Endothelial cell of umbilical vein (primary cell): ENCODE data around the gene NR6A1. TPM values are rescaled to one million over a fixed set of nuclear protein-coding genes. Genes with fewer than 3 reads are reported as not detected.
"Not testable (repeated sequence)": the region's sequence is repeated elsewhere in the genome, so short reads cannot be mapped to it uniquely, and the experiment has no call there.

Experiments
- BruUV-seq: library from RNA; stranded (reverse); fragments of 400-500 nt; replicated peaks from 2 replicates; lab custom pipeline; 2021; lab: Mats Ljungman, UMichigan
- CTCF ChIA-PET: fragments of 300-600, 350-600 bp; sonication (Branson Sonifier 250); formaldehyde crosslinking; loops from one replicate; lab custom pipeline; 2021; ENCODE audit warnings: antibody characterized with exemption, inconsistent platforms; lab: Charles Lee
- POLR2A ChIA-PET: fragments of 300-600, 350-600 bp; sonication (Branson Sonifier 250); formaldehyde crosslinking; loops from one replicate; lab custom pipeline; 2021; ENCODE audit warnings: antibody characterized with exemption, inconsistent platforms; lab: Charles Lee
- DNase-seq: peaks from one replicate; pipeline ENCODE4 v3.0.0-alpha.2; 2011; ENCODE audit warnings: low read depth, low spot score
- FAIRE-seq: peaks from 2 replicates; lab custom pipeline; 2011; peaks lifted over from hg19 to GRCh38; lab: Jason Lieb, UNC
- H2AFZ ChIP-seq: 2 replicates; pipeline ENCODE4 v1.6.0; 2012; ENCODE audit warnings: low read depth, low read length, control low read depth, inconsistent platforms
- H3K27ac ChIP-seq: 2 replicates; pipeline ENCODE4 v1.5.1; 2011; ENCODE audit warnings: low read depth, mild to moderate bottlenecking, control low read depth, low read length, moderate library complexity; ENCODE audit not compliant: insufficient read depth
- H3K27me3 ChIP-seq, 2 experiments: 2 replicates each; pipeline versions ENCODE4 v1.6.0 to v1.6.1; 2011; ENCODE audit warnings: low read length in 2 of 2, mixed read lengths in 1 of 2; ENCODE audit not compliant: control insufficient read depth in 2 of 2, insufficient read depth in 2 of 2
- H3K36me3 ChIP-seq, 2 experiments: 2 replicates in 1 of 2; 3 replicates in 1 of 2; pipeline ENCODE4 v1.5.1; 2011; ENCODE audit warnings: low read length in 2 of 2, mild to moderate bottlenecking in 1 of 2, moderate library complexity in 1 of 2; ENCODE audit not compliant: control insufficient read depth in 2 of 2, insufficient read depth in 2 of 2; ENCODE audit errors: extremely low read depth in 1 of 2
- H3K4me1 ChIP-seq: 3 replicates; pipeline ENCODE4 v1.5.1; 2011; ENCODE audit warnings: mild to moderate bottlenecking, low read length; ENCODE audit not compliant: control insufficient read depth, insufficient read depth; ENCODE audit errors: extremely low read depth
- H3K4me2 ChIP-seq: 2 replicates; pipeline ENCODE4 v1.6.1; 2011; ENCODE audit warnings: low read length, control low read depth, mixed read lengths; ENCODE audit not compliant: insufficient read depth
- H3K4me3 ChIP-seq, 3 experiments: fragments of 200-600 bp in 1 of 3; sonication (generic), shearing (Covaris generic) in 1 of 3; replicated peaks in 1 of 3; 2 replicates each; pipeline ENCODE4 v1.5.1; 2011 to 2016; ENCODE audit warnings: control low read depth in 3 of 3, low read length in 3 of 3, mild to moderate bottlenecking in 2 of 3, inconsistent platforms in 1 of 3, low read depth in 1 of 3, moderate library complexity in 1 of 3; ENCODE audit not compliant: insufficient read depth in 1 of 3
- H3K79me2 ChIP-seq: 2 replicates; pipeline ENCODE4 v1.6.0; 2012; ENCODE audit warnings: low read length, inconsistent platforms; ENCODE audit not compliant: control insufficient read depth, insufficient read depth
- H3K9ac ChIP-seq: replicated peaks from 2 replicates; pipeline ENCODE3; 2011; ENCODE audit warnings: low read length, control low read depth; ENCODE audit not compliant: insufficient read depth; ENCODE audit errors: extremely low read depth
- H3K9me1 ChIP-seq: replicated peaks from 3 replicates; pipeline ENCODE4 v1.6.0; 2011; ENCODE audit warnings: mild to moderate bottlenecking, low read length; ENCODE audit not compliant: control insufficient read depth, insufficient read depth; ENCODE audit errors: extremely low read depth
- H3K9me3 ChIP-seq: replicated peaks from 2 replicates; pipeline ENCODE4 v1.5.1; 2012; ENCODE audit warnings: low read length, inconsistent platforms; ENCODE audit not compliant: control insufficient read depth, insufficient read depth
- H4K20me1 ChIP-seq: replicated peaks from 2 replicates; pipeline ENCODE3; 2011; ENCODE audit warnings: mild to moderate bottlenecking, low read length; ENCODE audit not compliant: control insufficient read depth, insufficient read depth; ENCODE audit errors: extremely low read depth
- MYC ChIP-seq: IDR thresholded peaks from one replicate; pipeline ENCODE4 v1.6.1; 2011; ENCODE audit warnings: mild to moderate bottlenecking, low read depth, low read length
- dilution Hi-C: fragments of 300-500 bp; cut with MboI; formaldehyde crosslinking; loops from one replicate; pipeline ENCODE4 v1.15.0; 2019; ENCODE audit warnings: low sequenced_read_pairs; ENCODE audit not compliant: extremely low pct_ligation_motif_present
- intact Hi-C: fragments of 100-400 bp; cut with micrococcal nuclease; formaldehyde crosslinking; loops from one replicate; pipeline ENCODE4 v1.10.0; 2022
- polyA plus RNA-seq, 4 experiments: library from polyadenylated mRNA; depleted of rRNA in 3 of 4; stranded (reverse) in 3 of 4; unstranded in 1 of 4; fragments of >200 nt; gene quantifications; 2 replicates each; pipeline versions ENCODE4 v1.2.1 to v1.2.3, GENCODE V29; 2011 to 2012; ENCODE audit warnings: missing spikeins in 1 of 4
- total RNA-seq: library from RNA; stranded (reverse); gene quantifications from 2 replicates; pipeline ENCODE4 v1.2.3, GENCODE V29; 2021

NR6A1 gene
- total and polyA plus RNA-seq, 2 donors (not counting 3 experiments of a cell fraction or from before 2014, with no cell fraction given) = 0.17 to 1.2 TPM

- Histone ChIP-seq H3K9me3 (no peaks in the 10 kb centered on the region), H3K27ac (no peak overlapping the region), H3K4me1 (no peaks in the 10 kb centered on the region), H2AFZ (no peak overlapping the region), H4K20me1 (no peaks in the 10 kb centered on the region), H3K36me3 (no peaks in the 10 kb centered on the region), H3K4me3 (no peak overlapping the region), H3K79me2 (no peaks in the 10 kb centered on the region), H3K9me1 (no peaks in the 10 kb centered on the region), H3K9ac (no peak overlapping the region), H3K27me3 (peaks cover 5 to 11% of the 10 kb centered on the region in 2 experiments), H3K4me2 (no peak overlapping the region)
- CTCF ChIA-PET = interaction anchor here (0.6 to 9.0 kb wide), 80 partner anchors 9 to 755 kb away, joined by 3 to 439 read pairs (median 5); partner anchors contain the start of genes ARPC5L, NR6A1, RPL35 and WDR38
- FAIRE-seq (no peak), DNase-seq (no peak)
- POLR2A ChIA-PET = interaction anchor here (0.6 to 0.7 kb wide), 3 partner anchors 80 to 95 kb away, joined by 4 to 6 read pairs (median 6); no protein-coding TSS in a partner anchor
- intact Hi-C loops (loop anchor here (1.0 to 2.0 kb wide), 6 partner anchors 41 to 236 kb away; partner anchors contain the start of gene WDR38), dilution Hi-C loops (no loop called here)
- no TSS peak for BruUV-seq
- no peak for TF ChIP-seq MYC
These were observed 154.2 kb downstream of the NR6A1 start for GRCh38 chr9:124616961-124617360.

DNA sequence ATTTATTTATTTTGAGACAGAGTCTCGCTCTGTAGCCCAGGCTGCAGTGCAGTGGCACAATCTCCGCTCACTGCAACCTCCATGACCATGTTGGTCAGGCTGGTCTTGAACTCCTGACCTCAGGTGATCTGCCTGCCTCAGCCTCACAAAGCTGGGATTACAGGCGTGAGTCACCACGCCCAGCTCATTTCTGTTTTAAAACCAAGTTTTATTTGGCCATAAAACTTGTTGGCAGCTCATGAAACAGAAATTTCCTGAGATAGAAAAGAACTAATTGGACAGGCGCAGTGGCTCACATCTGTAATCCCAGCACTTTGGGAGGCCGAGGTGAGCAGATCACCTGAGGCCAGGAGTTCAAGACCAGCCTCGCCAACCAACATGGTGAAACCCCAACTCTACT lies 155.3 kb downstream of the NR6A1 start:
- H4K20me1 ChIP-seq, POLR2A ChIA-PET, FAIRE-seq, H3K4me2 ChIP-seq, H3K36me3 ChIP-seq, BruUV-seq, H3K79me2 ChIP-seq, H3K4me3 ChIP-seq, H3K9me1 ChIP-seq, H3K4me1 ChIP-seq, H3K9me3 ChIP-seq, DNase-seq, H3K9ac ChIP-seq, H2AFZ ChIP-seq, dilution Hi-C loops, H3K27ac ChIP-seq: not testable (repeated sequence)
- H3K27me3 ChIP-seq = peaks cover 10 to 19% of the 10 kb centered on the region in 2 experiments
- intact Hi-C loops = loop anchor here (2.0 kb wide), 1 partner anchor 149 kb away; no protein-coding TSS in a partner anchor
- CTCF ChIA-PET = interaction anchor here (0.7 to 9.0 kb wide), 8 partner anchors 9 to 198 kb away, joined by 3 to 439 read pairs (median 5); no protein-coding TSS in a partner anchor
